K562 (cell line): ENCODE results near the gene ZFP92. TPM values are rescaled to one million over a fixed set of nuclear protein-coding genes. Genes with fewer than 3 reads are reported as not detected.

Experiments used
- ATAC-seq: fragments of 200-7000 bp; cut with Tn5 transposase; 3 replicates; pipeline ENCODE4 v1.9.1; 2020; ENCODE audit warnings: moderate library complexity
- BruUV-seq: library from RNA; stranded (reverse); fragments of 400-500 nt; replicated peaks from 2 replicates; lab custom pipeline; 2021; lab: Mats Ljungman, UMichigan
- CTCF ChIA-PET: fragments of 300-600 bp; formaldehyde crosslinking; extraction: SDS; loops from one replicate; lab custom pipeline; 2021; ENCODE audit warnings: low intra/inter-chr PET ratio; lab: Yijun Ruan, JAX
- POLR2A ChIA-PET: fragments of 300-600, 350-650 bp; sonication (Branson Sonifier 250); formaldehyde crosslinking; extraction: SDS; loops from one replicate; lab custom pipeline; 2021; ENCODE audit warnings: antibody characterized with exemption, inconsistent platforms; lab: Yijun Ruan, JAX
- DNase-seq, 4 experiments: peaks; one replicate each; pipeline versions ENCODE4 v3.0.0 to v3.0.0-alpha.2; 2011 to 2018; ENCODE audit warnings: low spot score in 3 of 4, mixed read lengths in 3 of 4; ENCODE audit errors: extremely low read depth in 1 of 4
- FAIRE-seq: peaks from 2 replicates; lab custom pipeline; 2011; peaks lifted over from hg19 to GRCh38; lab: Jason Lieb, UNC
- H2AFZ ChIP-seq: 2 replicates; pipeline ENCODE4 v1.6.0; 2011; ENCODE audit warnings: low read depth, low read length, control low read depth, inconsistent platforms
- H3K27ac ChIP-seq: fragments of 200-600 bp; 3 replicates; pipeline ENCODE4 v1.8.0; 2011; ENCODE audit warnings: low read depth, mild to moderate bottlenecking, control low read depth, inconsistent platforms, low read length, moderate library complexity, mixed read lengths; ENCODE audit errors: extremely low read depth
- H3K27me3 ChIP-seq, 2 experiments: fragments of 300-600 bp in 1 of 2; 2 replicates in 1 of 2; 3 replicates in 1 of 2; pipeline versions ENCODE4 v1.6.0 to v1.8.0; 2011; ENCODE audit warnings: inconsistent platforms in 2 of 2, low read length in 2 of 2, mild to moderate bottlenecking in 1 of 2, mixed read lengths in 1 of 2, moderate library complexity in 1 of 2; ENCODE audit not compliant: control insufficient read depth in 2 of 2, insufficient read depth in 2 of 2
- H3K36me3 ChIP-seq: fragments of 300-600 bp; 3 replicates; pipeline ENCODE4 v1.8.0; 2011; ENCODE audit warnings: mild to moderate bottlenecking, low read length, inconsistent platforms; ENCODE audit not compliant: control insufficient read depth, insufficient read depth
- H3K4me1 ChIP-seq, 2 experiments: fragments of 200-600 bp in 1 of 2; replicated peaks in 1 of 2; 2 replicates in 1 of 2; 3 replicates in 1 of 2; pipeline versions ENCODE4 v1.5.1 to v1.8.0; 2011; ENCODE audit warnings: inconsistent platforms in 2 of 2, low read length in 2 of 2, mild to moderate bottlenecking in 1 of 2, mixed read lengths in 1 of 2, moderate library complexity in 1 of 2; ENCODE audit not compliant: control insufficient read depth in 2 of 2, insufficient read depth in 2 of 2
- H3K4me2 ChIP-seq: 2 replicates; pipeline ENCODE4 v1.6.1; 2011; ENCODE audit warnings: low read length, control low read depth, inconsistent platforms, mixed read lengths; ENCODE audit not compliant: insufficient read depth
- H3K4me3 ChIP-seq: fragments of 200-600 bp; sonication (generic), shearing (Covaris generic); 2 replicates; pipeline ENCODE4 v1.5.1; 2016; ENCODE audit warnings: control low read depth, inconsistent platforms
- H3K79me2 ChIP-seq: fragments of 200-600 bp; 3 replicates; pipeline ENCODE4 v1.8.0; 2011; ENCODE audit warnings: low read length, inconsistent platforms; ENCODE audit not compliant: control insufficient read depth, insufficient read depth
- H3K9ac ChIP-seq, 2 experiments: 2 replicates each; pipeline versions ENCODE4 v1.6.0 to v1.6.1; 2011; ENCODE audit warnings: low read depth in 2 of 2, low read length in 2 of 2, control low read depth in 1 of 2, inconsistent platforms in 1 of 2, mild to moderate bottlenecking in 1 of 2, mixed read lengths in 1 of 2; ENCODE audit not compliant: insufficient read depth in 1 of 2
- H3K9me1 ChIP-seq: one replicate; pipeline ENCODE4 v1.6.0; 2011; ENCODE audit warnings: inconsistent platforms, mild to moderate bottlenecking, low read length, moderate library complexity; ENCODE audit not compliant: control insufficient read depth, insufficient read depth
- H3K9me3 ChIP-seq: replicated peaks from 2 replicates; pipeline ENCODE4 v1.5.1; 2011; ENCODE audit warnings: low read depth, low read length, inconsistent platforms; ENCODE audit not compliant: control insufficient read depth, insufficient read depth
- H4K20me1 ChIP-seq: replicated peaks from 2 replicates; pipeline ENCODE4 v1.6.1; 2011; ENCODE audit warnings: low read length, inconsistent platforms, mixed read lengths; ENCODE audit not compliant: control insufficient read depth, insufficient read depth
- HNRNPL ChIP-seq: fragments of 200-400 bp; formaldehyde crosslinking; IDR thresholded peaks from 2 replicates; pipeline ENCODE4 v1.6.1; 2017; ENCODE audit warnings: low read depth, mild to moderate bottlenecking, low read length
- SMAD1 ChIP-seq: fragments of 150-350 bp; IDR thresholded peaks from 2 replicates; pipeline ENCODE4 v1.6.1; 2014; ENCODE audit warnings: low read length, low read depth; ENCODE audit not compliant: partially characterized antibody
- WGBS: fragments of 100-300 bp; shearing (Covaris generic); methylation state at CpG from one replicate; pipeline ENCODE4 v1.1.6; 2016; ENCODE audit warnings: low coverage, mixed read lengths; ENCODE audit not compliant: insufficient coverage; ENCODE audit errors: missing lambda C conversion rate; 5-methylcytosine and 5-hydroxymethylcytosine counted together
- in situ Hi-C: fragments of 300-500 bp; cut with MboI; formaldehyde crosslinking; loops from 4 replicates; pipeline ENCODE4 v1.15.0; 2018; ENCODE audit warnings: inconsistent platforms, mixed read lengths
- intact Hi-C: fragments of 100-400 bp; cut with micrococcal nuclease; formaldehyde crosslinking; loops from 2 replicates; pipeline ENCODE4 v1.14.2; 2022
- polyA plus RNA-seq, 8 experiments: library from polyadenylated mRNA; depleted of rRNA in 4 of 8; stranded (reverse) in 5 of 8; unstranded in 3 of 8; fragments of >200 nt; fragmentation: Nextera tagmentation in 2 of 8; fragmentation: Illumina TruSeq in 1 of 8; extraction: Ambion mirVana in 2 of 8; extraction: Trizol in 1 of 8; gene quantifications; 2 replicates each; pipeline versions ENCODE4 v1.2.1 to v1.2.3, GENCODE V29; 2011 to 2014; ENCODE audit warnings: inconsistent platforms in 1 of 8, missing spikeins in 1 of 8
- total RNA-seq, 7 experiments: library from RNA; depleted of rRNA in 6 of 7; stranded (reverse); fragments of >200 nt in 6 of 7; fragmentation: Illumina TruSeq in 2 of 7; extraction: Trizol in 2 of 7; gene quantifications; 2 replicates each; pipeline versions ENCODE4 v1.2.1 to v1.2.3, GENCODE V29; 2011 to 2021; ENCODE audit warnings: low replicate concordance in 1 of 7

ZFP92 gene
- total and polyA plus RNA-seq, 9 of the 15 experiments (the other 6 are each of a cell fraction or from before 2014, with no cell fraction given) = 0.32 to 3.3 (median 1.8) TPM

GRCh38 chrX:153411988-153412574 is 809 bp downstream of the ZFP92 start:
- Histone ChIP-seq H3K9ac (peak overlapping the region; percentile 60 to 91; a peak in 3 of 4 replicates), H3K4me1 (peaks cover 21 to 64% of the 10 kb centered on the region in 2 experiments), H3K27ac (no peak overlapping the region), H3K79me2 (peaks cover 14% of the 10 kb centered on the region), H4K20me1 (no peaks in the 10 kb centered on the region), H2AFZ (peak overlapping the region; percentile 93), H3K4me3 (peak overlapping the region; percentile 61), H3K9me1 (no peaks in the 10 kb centered on the region), H3K27me3 (no peaks in the 10 kb centered on the region), H3K4me2 (peak overlapping the region; percentile 78), H3K9me3 (no peaks in the 10 kb centered on the region), H3K36me3 (no peaks in the 10 kb centered on the region)
- FAIRE-seq = no peak
- POLR2A ChIA-PET = no interaction called here
- ATAC-seq = no peak
- intact Hi-C loops = no loop called here
- in situ Hi-C loops = no loop called here
- TF ChIP-seq SMAD1 (no peak), HNRNPL (0 out of 2 replicates have a peak, but pooled peaks have one; percentile 25)
- no TSS peak for BruUV-seq
- no peak for DNase-seq
- WGBS = 59% methylated on average over 6 of the region's 17 CpGs
- CTCF ChIA-PET = no interaction called here
